ENCODE results near the gene CDH8.
A peak's percentile ranks its signal among the peaks of the same experiment; 100 is the strongest.

Gene CDH8

DNA sequence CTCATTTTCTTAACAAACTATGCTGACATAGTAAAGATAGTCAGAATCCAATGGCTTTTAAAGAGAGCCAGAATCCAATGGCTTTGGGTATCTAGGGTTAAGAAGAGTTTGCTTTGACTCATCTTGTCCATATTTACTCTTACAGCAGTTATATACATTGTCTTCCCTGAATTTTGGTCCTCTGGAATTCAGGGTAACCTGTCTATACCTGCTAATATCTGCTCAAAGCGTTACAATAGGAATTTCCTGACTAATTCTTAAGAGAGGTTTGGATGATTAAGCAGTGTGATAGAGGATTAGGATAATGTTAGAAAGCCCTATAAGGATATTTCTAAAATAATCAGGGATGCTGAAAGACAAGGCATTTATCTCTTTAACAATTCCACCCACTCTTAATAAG, 2.0 kb upstream of the CDH8 start:
- no peak for DNase-seq
- no peak overlapping the region for H3K18ac ChIP-seq (ENCODE audit: low read length)
- H2BK5ac ChIP-seq (ENCODE audit: low read depth, low read length, poor library complexity): no peak overlapping the region
- no CpG with 5 or more reads among the region's 1 CpG for WGBS (ENCODE audit: extremely low coverage, insufficient coverage, insufficient read length)
- no peak overlapping the region for H4K91ac ChIP-seq (ENCODE audit: low read depth, low read length)
- no peak overlapping the region for H3K27ac ChIP-seq (ENCODE audit: low read depth, low read length)
- H3K4ac ChIP-seq (ENCODE audit: low read depth, low read length): no peak overlapping the region
- no peak overlapping the region for H2AFZ ChIP-seq (ENCODE audit: insufficient read depth, low read length, poor library complexity)
- peaks cover 10% of the 10 kb centered on the region for H3K27me3 ChIP-seq (ENCODE audit: insufficient read depth, low read length)
- H2AK5ac ChIP-seq (ENCODE audit: low read length): no peak overlapping the region
- H3K79me2 ChIP-seq (ENCODE audit: control insufficient read depth, insufficient read depth, low read length, poor library complexity): no peaks in the 10 kb centered on the region
- H3K14ac ChIP-seq (ENCODE audit: low read length): no peak overlapping the region
- H3K9ac ChIP-seq (ENCODE audit: low read length): no peak overlapping the region
- no peak overlapping the region for H3K4me2 ChIP-seq (ENCODE audit: low read length)
- no peaks in the 10 kb centered on the region for H3K9me3 ChIP-seq (ENCODE audit: insufficient read depth, low read depth, low read length)
- peaks cover 7% of the 10 kb centered on the region for H3K79me1 ChIP-seq (ENCODE audit: low read length)
- H3K36me3 ChIP-seq (ENCODE audit: control insufficient read depth in 1 of 2, insufficient read depth in 2 of 2, low read length in 2 of 2): no peaks in the 10 kb centered on the region
- no peak overlapping the region for H4K8ac ChIP-seq (ENCODE audit: low read depth, low read length)
- no peak overlapping the region for H4K12ac ChIP-seq (ENCODE audit: low read depth, low read length)
- H3K4me1 ChIP-seq (ENCODE audit: control insufficient read depth in 1 of 2, insufficient read depth in 2 of 2, low read length in 2 of 2): peaks cover 19 to 27% of the 10 kb centered on the region in 2 experiments
- no peak overlapping the region for H2BK120ac ChIP-seq (ENCODE audit: insufficient read depth, low read length, poor library complexity)
- H2BK12ac ChIP-seq (ENCODE audit: low read length): no peak overlapping the region
- H3K23ac ChIP-seq (ENCODE audit: low read length): no peak overlapping the region
- H3K4me3 ChIP-seq (ENCODE audit: low read depth, low read length): no peak overlapping the region

DNA sequence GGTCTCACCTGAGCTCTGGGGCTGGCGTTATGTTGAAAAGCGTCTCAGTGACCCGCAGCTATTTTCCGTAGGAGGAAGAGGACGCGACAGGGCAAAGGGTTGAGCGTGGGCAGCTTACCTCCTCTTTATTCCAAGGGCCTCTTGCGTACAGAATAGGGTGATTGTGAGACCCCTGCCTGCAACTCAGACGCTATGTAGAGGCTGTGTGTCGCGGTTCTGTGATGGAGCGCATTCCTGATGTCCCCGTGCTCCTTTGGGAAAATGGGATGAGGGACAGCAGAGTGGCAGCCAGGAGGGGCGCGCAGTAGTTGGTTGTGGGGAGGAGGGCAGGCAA, 531 bp upstream of the CDH8 start:
- no peak overlapping the region for H3K18ac ChIP-seq (ENCODE audit: low read length)
- no peak overlapping the region for H3K4me3 ChIP-seq (ENCODE audit: low read depth, low read length)
- no peak for DNase-seq
- no peak overlapping the region for H4K12ac ChIP-seq (ENCODE audit: low read depth, low read length)
- no peak overlapping the region for H2BK5ac ChIP-seq (ENCODE audit: low read depth, low read length, poor library complexity)
- peaks cover 19 to 27% of the 10 kb centered on the region in 2 experiments for H3K4me1 ChIP-seq (ENCODE audit: control insufficient read depth in 1 of 2, insufficient read depth in 2 of 2, low read length in 2 of 2)
- no peak overlapping the region for H4K91ac ChIP-seq (ENCODE audit: low read depth, low read length)
- no peaks in the 10 kb centered on the region for H3K36me3 ChIP-seq (ENCODE audit: control insufficient read depth in 1 of 2, insufficient read depth in 2 of 2, low read length in 2 of 2)
- no peaks in the 10 kb centered on the region for H3K79me2 ChIP-seq (ENCODE audit: control insufficient read depth, insufficient read depth, low read length, poor library complexity)
- no peak overlapping the region for H3K9ac ChIP-seq (ENCODE audit: low read length)
- no peak overlapping the region for H2BK12ac ChIP-seq (ENCODE audit: low read length)
- WGBS (ENCODE audit: extremely low coverage, insufficient coverage, insufficient read length): no CpG with 5 or more reads among the region's 15 CpGs
- H2AFZ ChIP-seq (ENCODE audit: insufficient read depth, low read length, poor library complexity): no peak overlapping the region
- H3K4me2 ChIP-seq (ENCODE audit: low read length): peak overlapping the region; percentile 90
- H3K27ac ChIP-seq (ENCODE audit: low read depth, low read length): no peak overlapping the region
- no peak overlapping the region for H3K4ac ChIP-seq (ENCODE audit: low read depth, low read length)
- H3K23ac ChIP-seq (ENCODE audit: low read length): no peak overlapping the region
- no peak overlapping the region for H2BK120ac ChIP-seq (ENCODE audit: insufficient read depth, low read length, poor library complexity)
- H4K8ac ChIP-seq (ENCODE audit: low read depth, low read length): peak overlapping the region; percentile 2
- H3K14ac ChIP-seq (ENCODE audit: low read length): no peak overlapping the region
- H3K79me1 ChIP-seq (ENCODE audit: low read length): peaks cover 7% of the 10 kb centered on the region
- peaks cover 10% of the 10 kb centered on the region for H3K27me3 ChIP-seq (ENCODE audit: insufficient read depth, low read length)
- H3K9me3 ChIP-seq (ENCODE audit: insufficient read depth, low read depth, low read length): no peaks in the 10 kb centered on the region
- no peak overlapping the region for H2AK5ac ChIP-seq (ENCODE audit: low read length)

DNA sequence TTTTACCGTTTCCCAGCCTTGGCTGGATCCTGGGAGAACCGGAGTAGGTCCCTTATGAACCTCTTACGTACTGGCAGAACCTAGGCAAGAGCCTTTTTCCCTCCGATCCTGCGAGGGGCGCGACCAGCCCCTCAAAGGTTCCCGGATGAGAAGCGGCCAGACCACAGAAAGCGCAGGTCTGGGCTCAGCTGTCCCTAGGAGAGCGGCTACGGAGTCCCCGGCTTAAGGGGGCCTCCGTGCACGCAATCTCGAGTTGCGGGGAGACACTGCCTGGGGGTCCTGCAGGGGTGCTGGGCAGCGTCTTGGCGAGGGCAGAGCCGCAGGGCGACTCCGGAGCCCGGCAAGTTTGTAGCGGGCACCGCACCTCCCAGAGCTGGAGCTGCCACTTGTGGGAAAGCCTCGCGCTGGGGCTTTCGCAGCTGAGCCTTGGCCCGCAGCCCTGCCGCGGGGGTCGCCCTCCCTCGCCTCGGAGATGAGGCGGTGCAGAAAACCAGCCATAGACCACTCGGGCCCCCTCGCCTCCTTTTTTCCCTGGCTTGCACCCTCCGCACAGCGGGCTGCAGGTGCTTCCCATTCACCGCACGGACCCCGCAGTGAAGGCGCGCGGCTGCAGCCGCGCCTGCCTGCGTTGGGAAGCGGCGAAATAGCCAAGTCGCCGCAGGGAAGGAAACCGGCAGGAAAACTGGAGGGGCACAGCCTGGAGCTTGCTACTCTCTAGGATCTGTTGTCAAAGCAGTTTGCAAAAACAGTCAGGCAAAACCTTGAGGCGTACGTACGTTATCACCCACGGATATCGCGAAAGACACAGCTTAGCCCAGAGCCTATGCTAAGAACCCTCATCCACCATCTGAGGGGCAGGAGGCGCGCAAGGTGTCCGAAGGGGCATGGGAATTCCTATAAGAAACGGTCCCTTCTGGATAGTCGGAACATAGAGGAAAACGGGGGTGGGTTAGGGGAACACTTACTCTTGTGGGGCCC, 834 bp downstream of the CDH8 start:
- Histone ChIP-seq H2BK120ac (ENCODE audit: insufficient read depth, low read length, poor library complexity) (peak overlapping the region; percentile 11), H4K8ac (ENCODE audit: low read depth, low read length) (no peak overlapping the region), H2AK5ac (ENCODE audit: low read length) (no peak overlapping the region), H2BK5ac (ENCODE audit: low read depth, low read length, poor library complexity) (no peak overlapping the region), H2AFZ (ENCODE audit: insufficient read depth, low read length, poor library complexity) (peak overlapping the region; percentile 48), H3K4me1 (ENCODE audit: control insufficient read depth in 1 of 2, insufficient read depth in 2 of 2, low read length in 2 of 2) (peaks cover 19 to 27% of the 10 kb centered on the region in 2 experiments), H3K23ac (ENCODE audit: low read length) (no peak overlapping the region), H3K4ac (ENCODE audit: low read depth, low read length) (no peak overlapping the region), H3K14ac (ENCODE audit: low read length) (peak overlapping the region; percentile 4), H3K27ac (ENCODE audit: low read depth, low read length) (no peak overlapping the region), H3K4me2 (ENCODE audit: low read length) (peak overlapping the region; percentile 90), H3K4me3 (ENCODE audit: low read depth, low read length) (peak overlapping the region; percentile 70), H4K12ac (ENCODE audit: low read depth, low read length) (peak overlapping the region; percentile 7), H3K79me1 (ENCODE audit: low read length) (peaks cover 7% of the 10 kb centered on the region), H3K18ac (ENCODE audit: low read length) (peak overlapping the region; percentile 39), H2BK12ac (ENCODE audit: low read length) (no peak overlapping the region), H3K79me2 (ENCODE audit: control insufficient read depth, insufficient read depth, low read length, poor library complexity) (no peaks in the 10 kb centered on the region), H3K36me3 (ENCODE audit: control insufficient read depth in 1 of 2, insufficient read depth in 2 of 2, low read length in 2 of 2) (no peaks in the 10 kb centered on the region), H3K27me3 (ENCODE audit: insufficient read depth, low read length) (peaks cover 10% of the 10 kb centered on the region), H3K9me3 (ENCODE audit: insufficient read depth, low read depth, low read length) (no peaks in the 10 kb centered on the region), H3K9ac (ENCODE audit: low read length) (peak overlapping the region; percentile 7), H4K91ac (ENCODE audit: low read depth, low read length) (peak overlapping the region; percentile 34)
- peak; percentile 59 to 67 for DNase-seq
- WGBS (ENCODE audit: extremely low coverage, insufficient coverage, insufficient read length): no CpG with 5 or more reads among the region's 65 CpGs

DNA sequence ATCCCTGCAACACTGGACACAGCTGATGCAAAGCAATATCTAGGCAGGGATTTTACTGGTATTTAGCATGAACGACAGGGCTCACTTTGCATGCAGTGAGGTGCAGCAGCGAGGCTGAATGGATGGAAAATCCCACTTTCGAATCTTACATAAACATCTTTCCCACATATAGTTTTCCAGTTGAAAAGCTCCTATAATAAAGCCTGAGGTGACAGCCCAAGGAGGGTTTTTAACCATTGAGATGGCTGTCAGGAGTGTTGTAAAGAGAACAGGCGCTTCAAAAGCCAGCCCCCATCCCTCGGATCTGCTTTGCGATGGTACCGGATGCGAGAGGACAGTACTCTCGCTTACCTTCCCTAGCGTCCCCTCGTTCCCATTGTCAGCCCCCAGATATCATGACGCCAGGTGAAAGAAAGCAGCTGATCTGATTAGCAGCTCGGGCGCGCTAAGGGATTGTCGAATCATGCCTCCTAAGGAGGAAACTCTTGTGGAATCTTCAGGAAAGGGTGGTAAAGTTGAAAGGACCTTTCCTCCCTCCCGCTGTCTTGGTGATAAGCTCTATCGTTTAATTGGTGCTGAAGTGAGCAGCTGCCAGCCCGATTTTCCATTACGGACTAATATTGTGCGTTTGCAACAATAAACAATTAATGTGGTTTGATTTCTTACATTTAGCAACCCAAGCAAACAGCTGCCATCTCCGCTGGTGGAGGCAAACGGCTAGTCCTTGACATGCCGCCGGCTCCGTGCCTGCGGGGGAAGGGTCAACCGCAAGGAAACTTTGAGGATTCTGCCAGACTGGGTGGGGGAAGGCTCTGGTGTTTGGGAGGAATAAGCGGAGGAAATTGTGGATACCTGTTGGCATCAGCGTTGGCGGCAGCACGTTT, 1.8 kb downstream of the CDH8 start:
- H2BK5ac ChIP-seq (ENCODE audit: low read depth, low read length, poor library complexity): no peak overlapping the region
- H3K4me2 ChIP-seq (ENCODE audit: low read length): peak overlapping the region; percentile 90
- WGBS (ENCODE audit: extremely low coverage, insufficient coverage, insufficient read length): no CpG with 5 or more reads among the region's 32 CpGs

More for the DNA sequence above, 1.8 kb downstream of the CDH8 start:
- peak overlapping the region; percentile 11 for H2BK120ac ChIP-seq (ENCODE audit: insufficient read depth, low read length, poor library complexity)
- peak overlapping the region; percentile 7 for H4K12ac ChIP-seq (ENCODE audit: low read depth, low read length)
- no peak overlapping the region for H3K23ac ChIP-seq (ENCODE audit: low read length)
- H3K27ac ChIP-seq (ENCODE audit: low read depth, low read length): no peak overlapping the region
- no peak overlapping the region for H2BK12ac ChIP-seq (ENCODE audit: low read length)
- no peak overlapping the region for H4K8ac ChIP-seq (ENCODE audit: low read depth, low read length)
- H3K27me3 ChIP-seq (ENCODE audit: insufficient read depth, low read length): peaks cover 10% of the 10 kb centered on the region
- no peak overlapping the region for H3K4ac ChIP-seq (ENCODE audit: low read depth, low read length)
- no peak overlapping the region for H2AK5ac ChIP-seq (ENCODE audit: low read length)
- no peak for DNase-seq
- peaks cover 7% of the 10 kb centered on the region for H3K79me1 ChIP-seq (ENCODE audit: low read length)
- H3K36me3 ChIP-seq (ENCODE audit: control insufficient read depth in 1 of 2, insufficient read depth in 2 of 2, low read length in 2 of 2): no peaks in the 10 kb centered on the region
- H3K4me3 ChIP-seq (ENCODE audit: low read depth, low read length): peak overlapping the region; percentile 70
- peak overlapping the region; percentile 48 for H2AFZ ChIP-seq (ENCODE audit: insufficient read depth, low read length, poor library complexity)
- peaks cover 19 to 27% of the 10 kb centered on the region in 2 experiments for H3K4me1 ChIP-seq (ENCODE audit: control insufficient read depth in 1 of 2, insufficient read depth in 2 of 2, low read length in 2 of 2)
- H3K9me3 ChIP-seq (ENCODE audit: insufficient read depth, low read depth, low read length): no peaks in the 10 kb centered on the region
- H3K14ac ChIP-seq (ENCODE audit: low read length): peak overlapping the region; percentile 4
- peak overlapping the region; percentile 34 for H4K91ac ChIP-seq (ENCODE audit: low read depth, low read length)
- H3K79me2 ChIP-seq (ENCODE audit: control insufficient read depth, insufficient read depth, low read length, poor library complexity): no peaks in the 10 kb centered on the region
- H3K9ac ChIP-seq (ENCODE audit: low read length): no peak overlapping the region
- peak overlapping the region; percentile 9 for H3K18ac ChIP-seq (ENCODE audit: low read length)
